ENCODE measurements around the gene NAA35.
"Not testable (repeated sequence)": the region's sequence is repeated elsewhere in the genome, so short reads cannot be mapped to it uniquely, and the experiment has no call there.

The NAA35 gene

DNA sequence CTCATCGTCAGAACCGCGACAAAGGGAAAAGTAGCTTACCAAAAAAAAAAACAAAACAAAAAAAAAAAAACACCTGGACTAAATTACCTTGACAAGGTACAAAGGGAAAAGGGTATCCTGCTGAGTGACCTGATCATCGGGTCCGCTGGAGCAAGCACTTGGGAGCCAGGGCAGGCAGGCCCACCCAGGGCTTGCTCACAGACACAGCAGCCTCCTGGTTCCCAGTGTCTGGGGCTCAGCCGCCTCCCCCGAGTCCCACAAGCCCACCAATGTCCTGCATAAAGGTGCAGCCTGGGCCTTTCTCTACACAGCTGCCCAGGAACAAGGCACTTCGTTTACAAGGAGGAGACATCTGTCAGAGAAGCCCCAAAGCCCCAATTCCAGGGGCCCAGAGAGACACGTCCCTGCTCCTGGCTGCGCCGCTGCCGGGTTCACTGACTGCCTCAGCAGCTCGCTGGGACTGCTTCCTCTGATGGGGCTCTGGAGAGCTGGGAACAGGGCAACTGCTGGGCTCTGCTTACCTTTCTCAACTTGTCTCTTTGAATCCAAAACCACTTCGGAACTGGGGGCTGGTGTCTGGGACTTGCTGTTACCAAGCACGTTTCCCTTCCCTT lies 95.0 kb downstream of the NAA35 start:
- no peak for DNase-seq

DNA sequence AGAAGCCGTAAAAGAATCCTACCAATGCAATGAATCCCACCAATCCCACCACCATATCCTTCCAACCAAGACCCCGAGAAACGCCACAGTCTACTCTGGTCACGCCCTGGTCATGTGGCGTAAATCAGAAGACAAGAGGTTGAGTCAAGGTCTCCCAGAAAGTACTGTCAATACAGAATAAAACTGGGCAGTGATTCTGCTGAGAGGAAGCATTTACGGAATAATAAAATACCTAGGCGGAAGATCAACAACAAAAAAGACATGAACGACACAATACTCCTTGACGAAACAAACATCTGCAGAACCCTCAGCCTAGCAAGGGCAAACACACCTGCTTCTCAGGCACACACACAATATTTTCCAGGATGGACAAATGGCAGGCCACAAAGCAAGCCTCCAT lies 95.6 kb downstream of the NAA35 start:
- DNase-seq: no peak

DNA sequence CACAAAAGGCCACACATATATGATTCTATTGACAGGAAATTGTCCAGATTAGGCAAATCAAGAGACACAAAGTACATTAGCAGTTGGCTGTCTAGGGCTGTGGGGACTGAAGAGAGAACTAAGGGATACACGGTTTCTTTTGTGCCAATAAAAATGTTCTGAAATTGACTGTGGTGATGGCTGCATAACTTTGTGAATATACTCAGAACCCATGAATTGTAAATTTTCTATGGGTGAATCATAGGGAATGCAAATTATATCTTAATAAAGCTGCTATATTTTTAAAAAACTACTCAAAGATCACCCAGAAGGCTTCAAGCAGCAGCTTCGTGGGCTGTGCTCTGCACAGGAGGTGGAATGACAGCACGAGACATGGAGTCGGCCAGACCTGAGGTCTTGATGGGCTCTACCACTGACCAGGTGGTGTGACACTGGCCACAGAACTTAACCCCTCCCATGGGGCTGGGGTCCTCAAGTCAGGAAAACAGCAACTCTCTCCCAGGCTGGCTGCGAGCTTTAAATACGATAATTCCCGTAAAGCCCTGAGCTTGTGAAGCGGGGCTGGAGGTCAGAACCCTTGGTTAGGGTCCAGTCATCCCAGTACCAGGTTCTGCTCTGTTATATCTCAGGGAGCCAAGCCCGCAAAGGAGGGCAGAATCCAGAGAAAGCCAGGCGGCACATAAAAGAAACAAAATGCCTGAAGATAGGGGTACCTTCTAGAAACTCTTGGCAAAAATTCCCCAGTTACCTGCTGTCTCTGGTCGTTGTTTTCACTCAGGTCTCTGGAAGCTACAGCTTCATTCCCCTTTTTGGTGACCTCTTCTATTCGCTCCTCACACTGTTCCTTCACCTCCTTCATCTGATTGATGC lies 99.3 kb downstream of the NAA35 start:
- no peak for DNase-seq

DNA sequence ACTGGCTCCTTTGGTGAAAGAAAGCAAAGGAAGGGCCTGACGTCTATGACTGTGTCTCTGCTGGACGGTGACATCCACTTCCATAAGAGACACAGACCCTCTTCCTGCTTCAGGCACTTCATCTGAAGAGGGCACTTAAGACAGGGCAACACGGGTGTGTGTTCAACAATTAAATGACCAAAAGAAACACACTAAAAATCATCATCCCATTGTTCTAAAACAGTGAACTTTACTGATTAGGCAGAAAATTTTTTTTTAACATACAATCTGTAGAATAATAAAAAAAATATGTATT lies 99.9 kb downstream of the NAA35 start:
- DNase-seq: no peak

DNA sequence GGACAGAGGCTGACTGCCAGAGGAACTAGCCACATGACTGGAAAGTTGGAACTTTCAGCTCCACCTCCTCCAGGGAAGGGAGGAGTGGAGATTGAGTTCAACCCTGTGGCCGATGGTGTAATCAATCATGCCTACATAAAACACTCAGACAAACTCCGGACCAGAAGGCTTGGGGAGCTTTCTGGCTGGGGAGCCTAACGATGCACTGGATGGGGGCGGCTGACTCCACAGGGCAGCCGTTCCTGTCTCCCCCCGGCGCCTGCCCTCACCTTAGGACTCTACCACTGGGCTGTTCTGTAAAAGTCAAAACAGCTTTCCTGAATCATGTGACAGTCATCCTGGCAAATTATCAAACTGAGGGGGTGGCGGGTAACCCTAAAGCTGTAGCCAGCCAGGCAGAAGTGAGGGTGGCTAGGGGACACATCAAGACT lies 100.4 kb downstream of the NAA35 start:
- no peak for DNase-seq

DNA sequence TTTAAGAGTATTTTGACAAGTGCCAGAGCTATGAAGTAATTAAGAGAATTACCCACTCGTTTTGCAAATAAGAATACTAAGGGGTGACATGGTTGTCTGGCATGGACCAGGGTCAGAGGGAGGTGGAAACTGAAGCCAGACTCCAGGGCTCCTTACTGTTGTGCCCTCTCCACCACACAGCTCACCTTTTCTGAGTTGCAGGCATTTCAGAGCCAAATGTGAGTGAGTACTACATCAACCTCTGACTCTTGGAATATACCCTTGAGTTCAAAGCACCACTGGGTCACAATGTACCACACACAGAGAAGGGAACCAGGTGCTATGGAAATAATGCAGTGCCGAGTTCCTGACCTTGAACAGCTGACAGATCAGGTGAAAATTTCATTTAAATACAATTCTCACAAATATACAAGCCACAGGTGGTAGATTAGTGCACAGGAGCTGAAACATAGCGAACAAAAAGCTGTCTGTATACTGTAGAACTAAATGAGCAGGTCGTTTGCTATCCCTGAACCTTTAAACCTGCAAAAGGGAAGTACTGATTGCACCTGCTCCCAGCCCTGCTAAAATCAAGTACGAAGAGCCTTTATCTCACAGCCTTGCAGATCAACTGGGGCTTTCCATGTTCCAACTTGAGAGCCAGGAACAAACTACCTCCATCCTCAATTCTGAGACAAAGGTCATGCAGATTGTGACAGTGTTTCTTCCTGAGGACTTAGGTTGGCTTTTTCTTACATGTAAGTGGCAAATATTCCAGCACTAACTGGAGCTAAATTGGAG lies 101.4 kb downstream of the NAA35 start:
- DNase-seq: no peak

DNA sequence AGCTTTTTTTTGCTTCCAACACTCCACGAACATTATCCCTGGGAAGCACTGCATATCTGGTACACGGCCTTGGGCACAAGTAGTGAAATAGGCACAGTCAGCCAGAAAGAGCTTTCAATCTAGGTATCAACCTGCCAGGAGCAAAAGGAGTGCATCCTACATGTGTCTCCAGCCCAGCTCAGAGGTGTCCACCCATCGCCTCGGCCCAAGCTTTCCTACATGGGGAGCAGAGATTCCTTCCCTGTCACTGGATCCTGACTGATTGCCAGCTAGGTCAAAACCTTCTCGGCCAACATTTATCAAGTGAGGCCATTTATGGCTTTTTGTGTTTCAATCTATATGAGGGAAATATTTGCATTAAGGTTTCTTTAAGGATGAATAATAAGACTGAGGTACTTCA lies 102.6 kb downstream of the NAA35 start:
- no peak for DNase-seq

DNA sequence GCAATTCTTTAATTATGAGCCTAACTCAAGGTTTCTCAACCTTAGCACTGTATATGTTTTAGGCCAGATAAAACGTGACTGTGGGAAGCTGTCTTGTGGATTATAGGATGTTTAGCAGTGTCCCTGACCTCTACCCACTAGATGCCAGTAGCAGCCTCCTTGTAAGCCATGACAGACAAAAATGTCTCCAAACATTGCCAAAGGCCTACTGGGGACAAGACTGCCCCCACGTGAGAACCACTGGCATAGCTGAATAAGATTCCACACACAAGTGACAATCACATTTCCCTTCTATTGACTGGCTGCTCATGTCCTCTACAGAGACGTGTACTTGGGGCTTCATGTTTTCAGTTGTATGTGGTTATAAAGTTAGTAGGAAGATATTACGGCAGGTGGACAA lies 103.1 kb downstream of the NAA35 start:
- no peak for DNase-seq

DNA sequence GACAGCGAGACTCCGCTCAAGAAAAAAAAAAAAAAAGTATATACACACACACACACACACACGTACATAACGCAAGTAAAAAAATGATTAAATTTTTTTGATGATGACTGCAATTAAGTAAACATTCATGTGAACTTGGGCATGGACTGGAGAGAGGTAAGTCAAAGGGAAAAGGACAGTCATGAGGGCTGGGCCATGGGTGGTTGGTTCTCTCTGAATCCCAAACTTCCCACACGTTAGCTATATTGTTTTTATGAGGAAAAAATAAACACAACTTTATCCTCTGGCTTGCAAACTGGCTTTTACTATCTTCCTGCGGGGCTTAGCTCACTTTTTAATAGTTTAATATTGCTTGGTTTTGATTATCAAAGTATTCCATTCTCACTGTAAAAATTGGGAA lies 104.7 kb downstream of the NAA35 start:
- DNase-seq: no peak

DNA sequence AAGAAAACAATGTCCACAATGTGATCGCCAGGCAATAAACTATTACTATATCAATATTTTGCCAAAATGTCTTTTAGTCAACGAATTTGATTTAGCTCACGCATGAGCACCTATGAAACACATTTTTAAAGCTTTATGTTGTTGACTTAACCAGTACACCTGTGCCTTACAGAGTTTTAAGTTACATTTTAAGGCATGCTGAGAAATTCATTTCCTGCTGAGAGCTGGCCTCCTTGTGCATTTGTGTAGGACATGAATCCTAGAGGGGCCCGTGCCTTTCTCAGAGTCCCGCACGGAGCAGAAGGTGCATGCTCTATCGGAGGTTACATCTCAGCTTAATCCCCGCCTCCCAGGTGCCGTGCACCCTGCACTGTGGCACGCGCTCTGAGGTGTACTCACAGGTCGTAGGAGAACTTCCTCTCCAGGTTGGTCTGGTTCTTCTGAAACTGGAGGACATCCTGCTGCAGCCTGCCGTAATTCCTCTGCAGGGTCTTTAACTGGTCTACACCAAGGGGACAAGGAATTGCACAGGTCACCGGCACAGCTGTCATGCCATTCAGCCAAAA lies 105.2 kb downstream of the NAA35 start:
- no peak for DNase-seq

DNA sequence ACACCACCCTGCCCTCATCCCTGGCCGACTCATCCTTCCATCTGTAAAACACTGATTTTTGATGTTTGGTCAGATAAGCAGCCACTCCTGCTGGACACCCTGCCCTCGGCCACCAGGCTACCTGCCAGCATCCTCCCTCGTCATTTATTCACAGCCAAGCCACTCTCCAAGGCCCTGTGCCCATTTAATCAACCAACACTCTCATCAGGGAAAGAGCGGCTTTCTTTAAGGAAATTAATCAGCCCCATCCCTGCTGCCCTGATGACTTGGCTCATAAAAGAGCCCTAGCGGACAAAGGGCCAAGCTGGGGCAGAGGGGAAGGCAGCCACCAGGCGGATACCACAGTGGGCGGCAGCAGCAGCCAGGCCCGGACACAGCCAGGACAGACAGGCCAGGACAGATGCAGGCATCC lies 106.0 kb downstream of the NAA35 start:
- DNase-seq: no peak

DNA sequence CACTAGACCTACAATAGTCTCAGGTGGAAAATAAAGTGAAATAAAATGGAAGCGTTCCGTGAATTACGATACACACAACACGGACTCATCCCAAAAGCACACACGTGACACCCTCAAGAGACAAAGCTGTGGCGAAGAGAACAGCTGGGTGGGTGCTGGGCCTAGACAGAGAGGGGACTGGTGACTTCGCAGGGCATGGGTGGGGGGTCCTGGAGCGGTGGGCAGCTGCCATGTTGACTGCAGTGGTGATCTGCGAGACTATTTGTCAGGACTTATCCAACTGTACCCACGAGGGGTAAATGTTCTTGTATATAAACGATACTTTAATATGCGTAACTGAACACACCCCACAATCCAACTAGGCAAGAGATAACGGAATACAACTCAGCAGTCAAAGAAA lies 106.4 kb downstream of the NAA35 start:
- no peak for DNase-seq

DNA sequence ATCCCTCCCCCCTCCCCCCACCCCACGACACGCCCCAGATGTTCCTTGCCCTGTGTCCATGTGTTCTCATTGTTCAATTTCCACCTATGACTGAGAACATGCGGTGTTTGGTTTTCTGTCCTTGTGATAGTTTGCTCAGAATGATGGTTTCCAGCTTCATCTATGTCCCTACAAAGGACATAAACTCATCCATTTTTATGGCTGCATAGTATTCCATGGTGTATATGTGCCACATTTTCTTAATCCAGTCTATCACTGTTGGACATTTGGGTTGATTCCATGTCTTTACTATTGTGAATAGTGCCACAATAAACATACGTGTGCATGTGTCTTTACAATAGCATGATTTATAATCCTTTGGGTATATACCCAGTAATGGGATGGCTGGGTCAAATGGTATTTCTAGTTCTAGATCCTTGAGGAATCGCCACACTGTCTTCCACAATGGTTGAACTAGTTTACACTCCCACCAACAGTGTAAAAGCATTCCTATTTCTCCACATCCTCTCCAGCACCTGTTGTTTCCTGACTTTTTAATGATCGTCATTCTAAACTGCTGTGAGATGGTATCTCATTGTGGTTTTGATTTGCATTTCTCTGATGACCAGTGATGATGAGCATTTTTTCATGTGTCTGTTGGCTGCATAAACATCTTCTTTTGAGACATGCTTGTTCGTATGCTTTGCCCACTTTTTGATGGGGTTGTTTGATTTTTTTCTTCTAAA lies 107.2 kb downstream of the NAA35 start:
- DNase-seq: not testable (repeated sequence)

DNA sequence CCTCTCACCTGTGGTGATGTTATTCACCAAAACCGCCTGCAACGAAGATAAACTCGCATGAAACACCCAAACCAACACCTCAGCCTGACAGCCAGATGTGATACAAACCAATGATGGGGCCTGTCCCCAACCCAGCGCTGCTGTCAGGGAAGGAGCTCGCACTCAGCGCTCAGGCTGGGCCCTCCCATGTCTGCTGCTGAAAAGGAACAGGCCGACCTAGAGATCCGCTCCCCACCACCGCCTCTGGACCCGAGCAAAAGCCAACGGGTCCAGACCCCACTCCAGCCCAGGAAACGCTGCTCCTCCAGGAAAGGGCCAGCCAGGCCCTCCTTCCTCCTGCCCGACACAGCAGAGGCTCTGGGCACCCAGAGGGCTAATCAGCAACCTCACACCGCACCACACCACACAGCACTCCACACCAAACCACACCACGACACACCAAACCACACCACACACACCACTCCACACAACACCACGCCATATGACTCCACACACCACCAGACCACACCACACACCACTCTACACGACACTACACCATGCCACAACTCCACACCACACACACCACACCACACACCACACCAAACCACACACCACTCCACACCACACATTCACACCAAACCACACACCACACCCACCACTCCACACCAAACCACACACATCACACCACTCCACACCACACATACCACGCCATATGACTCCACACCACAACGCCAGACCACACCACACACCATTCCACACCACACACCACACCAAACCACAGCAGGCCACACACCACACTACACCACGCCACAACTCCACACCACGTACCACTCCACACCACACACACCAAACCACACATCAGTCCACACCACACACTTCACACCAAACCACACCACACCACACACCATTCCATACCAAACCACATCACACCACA lies 111.9 kb downstream of the NAA35 start:
- no peak for DNase-seq

DNA sequence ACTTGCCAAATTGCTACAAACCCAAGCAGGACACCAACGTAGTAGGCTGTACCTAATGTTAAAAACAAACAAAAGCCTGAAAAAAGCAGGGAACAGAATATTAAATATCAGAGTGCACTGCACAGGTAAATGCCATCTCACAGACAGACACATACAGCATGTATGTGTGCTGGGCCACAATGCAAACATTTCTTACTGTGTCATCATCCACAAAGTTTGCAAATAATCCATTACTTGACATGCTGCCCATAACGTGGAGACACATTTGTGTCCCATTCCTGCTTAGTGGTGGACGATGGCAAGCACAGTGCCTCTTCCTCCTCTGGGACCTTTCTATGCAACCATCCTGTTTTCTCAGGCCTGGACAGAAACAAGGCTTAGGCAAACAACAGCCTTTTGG lies 113.7 kb downstream of the NAA35 start:
- no peak for DNase-seq

DNA sequence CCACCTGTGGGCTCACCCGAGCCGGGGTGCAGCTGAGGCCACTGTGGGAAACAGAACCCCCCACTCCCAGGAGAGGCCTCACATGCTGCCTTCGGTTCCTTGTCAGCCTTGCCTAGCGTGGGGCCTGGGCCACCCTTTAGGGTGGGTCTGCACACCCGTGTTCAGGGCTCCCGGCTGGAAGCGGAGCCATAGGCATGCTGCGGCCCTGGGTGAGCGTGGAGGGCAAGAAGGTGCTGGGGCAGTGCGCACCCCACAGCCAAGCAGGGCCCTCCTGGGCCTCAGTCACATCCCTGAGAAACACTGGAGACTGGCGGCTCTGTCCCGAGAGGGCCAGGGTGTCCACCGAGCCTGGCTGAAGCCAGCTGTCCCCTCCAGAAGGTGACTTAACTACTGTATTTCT lies 116.5 kb downstream of the NAA35 start:
- DNase-seq: no peak

DNA sequence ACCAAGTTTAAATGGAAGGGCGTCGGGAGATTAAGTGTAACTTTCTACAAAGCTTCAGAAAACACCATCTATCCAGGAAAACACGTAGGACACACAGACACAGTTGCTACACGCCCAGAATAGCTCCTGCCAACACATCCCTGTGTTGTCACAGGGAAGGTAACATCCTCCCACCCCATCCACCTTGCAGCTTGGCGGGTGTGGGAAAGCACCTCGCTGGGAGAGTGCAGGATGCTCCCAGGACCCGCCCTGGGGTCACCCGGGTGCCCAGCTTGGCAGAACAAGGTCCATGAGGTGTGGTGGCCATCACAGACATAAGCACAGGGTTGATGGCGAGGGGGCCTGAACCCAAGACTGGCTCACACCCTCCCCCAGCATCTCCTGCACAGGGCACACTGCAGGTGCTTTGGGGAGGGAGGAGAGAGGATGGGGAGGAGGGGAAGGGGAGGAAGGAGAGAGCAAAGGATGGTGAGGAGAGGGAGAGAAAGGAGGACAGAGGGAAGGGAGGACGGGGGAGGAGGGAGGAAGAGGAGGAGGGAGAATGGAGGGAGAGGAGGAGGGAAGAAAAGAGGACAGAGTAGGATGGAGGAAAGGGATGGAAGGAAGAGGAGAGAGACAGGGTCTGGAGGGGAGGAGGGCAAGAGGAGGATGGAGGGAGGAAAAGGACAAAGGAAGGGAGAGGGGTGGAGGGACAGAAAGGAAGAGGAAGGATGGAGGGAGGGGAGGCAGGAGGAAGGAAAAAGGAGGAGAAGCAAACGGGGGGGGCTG lies 121.2 kb downstream of the NAA35 start:
- DNase-seq: no peak

DNA sequence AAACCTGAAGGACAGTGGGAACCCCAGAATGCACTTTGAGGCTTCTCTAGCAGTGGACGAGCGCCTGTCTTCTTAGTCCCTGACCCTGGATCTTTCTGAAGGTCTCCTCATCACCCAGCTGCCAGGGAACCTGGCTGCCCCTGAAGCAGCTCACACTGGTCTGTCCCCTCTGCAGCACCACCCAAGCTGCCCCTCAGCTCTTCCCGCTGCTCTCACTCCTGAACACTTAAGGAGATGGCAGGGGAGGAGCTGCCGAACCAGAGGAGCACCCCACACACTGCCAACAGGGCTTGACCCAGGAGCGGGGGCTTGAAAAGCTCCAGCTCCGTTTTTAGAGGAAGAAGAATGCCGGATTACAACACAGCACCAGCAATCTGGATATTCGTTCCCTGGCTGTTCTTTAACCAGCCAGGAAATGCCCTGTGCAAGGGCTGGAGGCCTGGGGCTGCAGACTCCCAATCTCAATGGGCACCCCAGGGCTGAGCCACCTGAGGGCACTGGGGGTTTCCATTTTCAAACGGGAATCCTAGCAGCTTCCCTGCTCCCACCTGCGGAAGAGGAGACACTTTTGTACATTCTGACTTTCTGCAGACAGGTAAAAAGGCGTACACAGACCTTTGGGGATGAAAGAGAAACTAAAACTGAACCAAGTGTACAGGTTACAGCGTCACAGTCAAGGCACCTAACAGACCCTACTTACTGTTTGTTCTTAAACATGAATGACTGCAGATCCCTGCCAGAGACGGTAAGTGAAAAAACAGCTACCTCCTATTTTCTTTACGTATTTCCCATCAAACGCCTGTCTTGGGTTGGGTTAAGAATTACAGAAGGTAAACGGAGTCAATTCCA lies 122.1 kb downstream of the NAA35 start:
- DNase-seq: no peak

DNA sequence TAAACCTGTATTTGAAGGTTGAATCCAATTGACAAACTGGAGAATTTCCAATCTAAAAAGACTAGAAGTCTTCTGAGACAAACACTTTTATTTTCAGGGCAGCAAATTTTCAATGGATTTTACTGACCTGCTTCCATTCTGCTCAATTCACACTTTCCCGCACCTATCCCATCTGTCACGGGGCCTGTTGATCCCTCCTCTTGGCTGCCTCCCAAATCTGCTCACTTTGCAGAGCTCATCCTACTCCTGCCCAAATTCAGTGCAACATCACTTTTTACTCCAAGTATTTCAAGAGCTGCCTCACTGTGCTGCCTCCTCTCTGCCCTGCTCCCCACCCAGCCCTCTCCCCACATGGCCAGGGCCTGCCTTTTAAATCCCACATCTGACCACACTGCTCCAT lies 123.3 kb downstream of the NAA35 start:
- DNase-seq: no peak

DNA sequence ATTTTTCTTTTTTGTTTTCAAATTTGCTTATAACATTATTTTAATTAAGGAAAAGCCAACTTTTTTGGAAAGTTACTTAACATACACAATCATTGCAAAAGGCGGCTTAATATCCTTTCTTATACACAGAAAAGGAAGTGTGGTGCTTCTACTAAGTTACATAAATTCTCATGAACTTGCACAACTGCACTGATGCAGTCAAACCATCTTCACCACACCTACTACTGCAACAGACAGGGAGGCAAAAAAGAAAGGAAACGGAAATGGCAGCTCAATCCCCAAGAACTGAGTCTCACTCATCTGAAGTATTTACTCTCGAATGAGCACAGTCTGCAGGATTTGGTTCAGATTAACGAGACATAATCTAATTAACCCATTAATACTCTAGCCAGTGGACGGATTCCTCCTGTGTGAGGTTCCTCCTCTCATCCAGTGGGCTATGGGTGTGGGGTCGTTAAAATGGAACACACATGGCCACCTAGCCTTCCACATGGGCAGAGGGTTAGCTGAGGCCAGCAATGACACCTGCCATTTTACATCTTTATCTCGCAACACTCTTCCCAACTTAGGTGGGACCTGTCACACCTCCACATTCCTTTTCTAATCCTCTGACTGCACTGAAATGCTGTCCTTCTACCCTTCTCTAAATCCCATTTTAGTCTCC lies 128.4 kb downstream of the NAA35 start:
- DNase-seq: no peak

Data from NCI-H526 (cell line).